GM18498 (cell line): Measurements from ENCODE around the gene XYLT1.
A peak's percentile ranks its signal among the peaks of the same experiment; 100 is the strongest.

Experiments used
- ATAC-seq: cut with Tn5 transposase; IDR thresholded peaks from one replicate; pipeline ENCODE4 v1.9.1; 2021; ENCODE audit warnings: mild to moderate bottlenecking, moderate library complexity; ENCODE audit not compliant: unreplicated experiment

XYLT1 gene

DNA sequence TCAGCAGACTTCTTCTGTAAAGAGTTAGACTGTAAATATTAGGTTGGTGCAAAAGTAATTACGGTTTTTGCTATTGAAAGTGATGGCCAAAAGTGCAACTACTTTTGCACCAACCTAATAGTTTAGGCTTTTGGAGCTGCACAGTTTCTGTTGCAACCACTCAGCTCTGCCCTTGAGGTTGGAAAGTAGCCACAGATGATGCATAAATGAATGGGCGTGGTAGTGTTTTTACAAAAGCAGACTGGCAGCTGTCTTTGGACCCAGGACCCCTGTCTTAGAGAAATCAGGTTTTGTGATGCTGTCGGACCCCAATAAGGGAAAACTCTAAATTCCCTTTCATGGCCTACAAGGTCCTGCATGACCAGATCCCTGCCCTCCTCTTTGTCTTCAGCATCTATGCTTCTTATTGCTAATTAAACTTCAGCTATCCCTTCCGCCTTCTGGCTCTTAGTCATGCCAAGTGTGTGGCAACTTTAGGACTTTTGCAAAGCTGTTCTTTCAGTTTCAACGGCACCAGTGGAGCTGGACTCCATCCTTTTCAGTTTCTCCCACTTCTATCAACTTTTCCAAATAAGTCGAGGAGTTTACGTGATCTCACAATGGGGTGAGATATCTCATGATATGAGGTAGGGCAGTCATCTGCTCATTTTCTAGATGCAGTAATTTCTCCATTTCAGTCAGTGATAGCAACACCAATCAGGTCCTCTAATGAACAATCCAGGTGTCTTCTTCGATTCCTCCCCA lies 232.3 kb downstream of the XYLT1 start:
- ATAC-seq: peak; percentile 48

DNA sequence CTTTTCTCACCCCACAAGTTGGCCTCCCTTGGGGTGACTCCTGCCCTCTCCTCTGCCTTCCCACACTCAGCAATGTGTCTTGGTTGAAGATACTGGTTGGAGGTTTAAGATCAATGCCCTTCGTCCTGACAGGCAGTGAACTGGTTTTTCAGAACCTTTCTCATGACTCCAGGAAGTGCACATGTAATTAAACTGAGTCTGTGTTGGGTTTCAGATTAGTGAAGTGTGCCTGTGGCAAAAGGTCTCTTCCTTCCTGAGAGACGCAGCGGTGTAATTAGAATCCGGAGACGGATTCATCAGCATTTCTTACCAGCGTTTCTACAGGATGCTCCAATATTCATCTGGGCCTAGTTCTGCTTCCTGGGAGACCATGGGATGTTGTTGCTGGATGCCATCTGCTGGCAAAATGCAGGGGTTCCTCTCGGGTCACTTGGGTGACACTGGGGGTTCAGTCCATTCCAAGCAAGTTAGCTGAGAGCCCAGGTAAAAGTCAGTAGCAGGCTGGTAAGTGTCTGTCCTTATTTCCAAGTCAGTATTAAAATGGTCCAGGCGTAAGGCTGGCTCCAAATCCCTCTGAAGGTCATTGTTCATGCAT lies 233.3 kb downstream of the XYLT1 start:
- no peak for ATAC-seq

DNA sequence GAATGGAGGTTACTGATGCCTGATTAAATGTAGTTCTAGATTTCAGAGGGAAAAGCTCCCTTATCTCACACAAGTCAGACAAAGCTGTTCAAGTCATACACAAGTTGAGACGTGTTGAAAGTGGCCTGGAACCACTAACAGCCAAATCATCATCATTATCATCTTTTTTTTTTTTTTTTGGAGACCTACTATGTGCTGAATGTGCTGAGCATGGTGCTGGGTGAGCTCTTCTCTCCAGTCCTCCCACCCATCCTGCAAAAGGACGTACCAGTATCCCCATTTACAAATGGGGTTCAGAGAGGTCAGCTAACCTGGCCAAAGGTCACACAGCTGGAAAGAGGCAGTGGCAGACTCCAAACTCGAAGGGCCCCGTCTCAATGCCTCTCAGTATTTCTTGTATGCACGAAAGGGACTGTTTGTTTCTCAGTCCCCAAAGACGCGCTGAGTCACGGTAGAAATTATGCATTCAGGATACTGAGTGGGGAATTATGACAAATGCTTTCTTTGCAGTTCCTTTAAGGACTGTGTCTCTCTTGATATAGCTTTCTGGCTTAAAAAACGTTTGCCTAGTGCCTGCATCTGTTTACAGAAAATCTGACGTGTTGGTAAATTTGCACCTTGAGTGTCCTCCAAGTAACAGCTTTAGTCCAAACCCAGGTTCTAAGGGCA lies 235.5 kb downstream of the XYLT1 start:
- no peak for ATAC-seq

DNA sequence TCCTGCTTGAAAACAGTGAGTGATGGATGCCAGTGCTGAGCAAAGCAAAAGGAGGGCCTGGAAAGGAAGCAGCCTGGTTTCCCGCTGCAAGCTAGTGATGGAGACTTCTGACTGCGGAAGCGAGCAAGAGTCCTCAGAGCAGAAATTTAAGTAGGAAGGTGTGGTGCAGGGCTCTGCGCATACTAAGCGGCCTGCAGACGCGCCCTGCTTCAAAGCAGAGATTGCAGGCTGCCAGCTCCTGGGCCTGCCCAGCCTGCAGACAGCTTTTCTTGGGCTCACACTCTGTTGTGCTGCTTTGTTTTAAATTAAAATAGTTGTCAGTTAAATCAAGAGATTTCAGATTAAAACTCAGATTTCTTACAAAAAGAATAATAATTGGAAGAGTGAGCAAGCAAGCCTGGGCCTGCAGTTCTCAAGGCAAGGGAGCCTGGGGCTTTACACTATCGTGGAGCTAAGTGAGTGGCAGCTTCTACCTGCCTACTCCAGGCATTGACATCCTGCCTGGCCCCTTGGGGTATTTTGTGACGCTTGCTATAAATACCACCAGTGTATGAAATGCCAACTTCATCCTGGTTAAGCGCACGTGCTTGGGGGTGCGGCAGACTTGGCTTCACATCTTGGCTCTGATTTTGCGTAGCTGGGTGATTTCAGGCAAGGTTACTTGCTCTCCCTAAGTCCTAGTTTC lies 237.3 kb downstream of the XYLT1 start:
- ATAC-seq: no peak

DNA sequence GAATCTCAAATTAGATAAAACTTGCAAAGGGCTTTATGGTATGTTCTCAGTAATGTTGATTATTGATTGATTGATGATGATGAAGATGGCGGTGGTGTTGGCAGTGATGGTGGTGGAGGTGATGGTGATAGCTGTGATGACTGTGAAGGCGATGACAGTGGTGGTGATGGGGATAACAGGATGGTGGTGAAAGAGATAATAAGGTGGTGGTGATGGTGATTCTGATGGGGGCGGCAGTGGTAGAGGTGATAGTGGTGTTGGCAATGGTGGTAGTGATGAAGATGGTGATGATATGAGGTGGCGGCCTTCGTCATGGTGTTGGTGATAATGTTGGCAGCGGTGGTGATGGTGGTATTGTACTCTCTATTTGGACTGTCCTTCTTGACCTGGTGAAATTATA lies 238.3 kb downstream of the XYLT1 start:
- no peak for ATAC-seq

DNA sequence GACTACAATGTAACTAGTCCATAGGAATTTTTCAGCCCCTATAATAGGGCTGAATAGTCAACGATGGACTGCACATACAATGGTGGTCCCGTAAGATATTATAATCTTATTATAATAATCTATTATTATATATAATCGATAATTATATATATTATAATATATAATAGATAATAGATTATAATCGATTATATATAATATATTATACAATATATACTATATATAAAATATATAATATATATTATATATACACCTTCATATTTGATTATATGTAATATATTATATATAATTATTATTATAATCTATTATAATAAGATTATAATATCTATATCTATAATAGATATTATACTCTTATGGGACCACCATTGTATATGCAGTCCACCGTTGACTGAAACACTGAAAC lies 238.8 kb downstream of the XYLT1 start:
- no peak for ATAC-seq

DNA sequence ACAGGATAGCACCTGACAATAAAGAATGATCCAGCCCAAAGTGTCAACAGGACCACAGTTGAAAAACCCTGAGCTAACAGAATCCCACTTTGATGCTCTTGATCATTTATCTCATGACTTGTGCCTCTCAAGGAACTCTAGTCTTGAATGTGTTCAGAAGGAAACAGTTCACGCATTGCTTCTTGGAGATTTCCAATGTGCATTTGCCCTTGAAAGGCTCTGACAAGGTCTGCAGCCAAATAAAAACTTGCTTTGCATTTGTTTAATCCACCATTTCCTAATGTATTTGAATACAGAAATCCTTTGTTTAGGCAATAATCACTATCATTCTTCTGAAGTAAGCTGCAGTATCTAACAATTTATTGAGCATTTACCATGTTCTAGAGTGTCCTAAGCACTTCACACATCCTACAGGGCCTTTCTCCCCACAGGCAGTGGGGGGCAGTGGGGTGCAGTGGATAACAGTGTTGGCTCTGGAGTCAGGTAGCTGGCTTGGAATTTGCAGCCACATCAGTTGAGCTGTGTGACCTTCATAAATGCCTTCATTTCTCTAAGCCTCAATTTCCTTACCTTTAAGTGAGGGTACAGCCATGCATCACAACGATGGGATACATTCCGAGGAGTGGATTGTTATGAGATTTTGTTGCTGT lies 239.7 kb downstream of the XYLT1 start:
- ATAC-seq: no peak

DNA sequence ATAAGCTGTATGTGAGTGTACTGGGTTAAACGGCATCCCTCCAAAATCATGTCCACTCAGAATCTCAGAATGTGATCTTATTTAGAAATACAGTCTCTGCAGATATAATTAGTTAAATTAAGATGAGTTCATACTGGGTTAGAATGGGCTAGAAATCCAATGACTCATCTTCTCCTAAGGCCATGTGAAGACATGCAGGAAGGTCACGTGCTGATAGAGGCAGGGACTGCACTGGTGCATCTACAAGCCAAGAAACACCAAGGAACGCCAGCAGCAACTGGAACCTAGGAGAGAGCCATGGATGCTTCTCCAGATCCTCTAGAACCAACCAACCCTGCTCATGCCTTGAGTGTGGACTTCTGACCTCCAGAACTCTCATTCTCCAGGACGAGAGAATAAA lies 241.0 kb downstream of the XYLT1 start:
- ATAC-seq: no peak

DNA sequence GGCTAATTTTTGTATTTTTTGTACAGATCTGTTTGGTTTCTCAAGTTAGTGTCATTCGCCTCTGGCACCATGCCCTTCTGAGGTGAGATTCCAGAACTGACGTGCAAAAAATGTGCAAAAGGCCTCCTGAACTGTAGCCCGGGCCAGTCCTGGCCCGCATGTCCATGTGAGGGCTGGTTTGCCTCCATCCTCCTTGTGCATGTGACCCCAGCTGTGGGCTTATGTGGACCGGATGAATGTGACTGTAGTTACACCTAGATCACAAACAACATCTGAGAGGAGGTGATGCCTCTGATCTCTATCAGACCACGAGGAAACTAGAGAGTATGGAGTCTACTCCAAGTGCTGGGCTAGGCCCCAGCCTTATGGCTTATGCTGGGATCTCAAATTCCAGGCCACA lies 241.6 kb downstream of the XYLT1 start:
- ATAC-seq: no peak

DNA sequence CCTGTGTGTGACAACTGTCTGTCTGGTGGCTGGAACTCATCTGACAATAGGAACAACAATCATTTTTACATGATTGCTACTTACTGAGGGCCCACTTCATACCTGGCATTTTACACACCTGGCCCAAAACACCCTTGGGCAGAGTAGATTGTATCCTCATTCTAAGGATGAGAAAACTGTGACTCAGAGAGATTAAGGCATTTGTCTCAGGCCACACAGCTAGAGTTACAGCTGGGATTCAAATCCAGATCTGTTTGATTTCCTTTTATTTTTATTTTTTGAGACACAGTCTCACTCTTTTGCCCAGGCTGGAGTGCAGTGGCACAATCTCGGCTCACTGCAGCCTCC lies 242.1 kb downstream of the XYLT1 start:
- no peak for ATAC-seq

DNA sequence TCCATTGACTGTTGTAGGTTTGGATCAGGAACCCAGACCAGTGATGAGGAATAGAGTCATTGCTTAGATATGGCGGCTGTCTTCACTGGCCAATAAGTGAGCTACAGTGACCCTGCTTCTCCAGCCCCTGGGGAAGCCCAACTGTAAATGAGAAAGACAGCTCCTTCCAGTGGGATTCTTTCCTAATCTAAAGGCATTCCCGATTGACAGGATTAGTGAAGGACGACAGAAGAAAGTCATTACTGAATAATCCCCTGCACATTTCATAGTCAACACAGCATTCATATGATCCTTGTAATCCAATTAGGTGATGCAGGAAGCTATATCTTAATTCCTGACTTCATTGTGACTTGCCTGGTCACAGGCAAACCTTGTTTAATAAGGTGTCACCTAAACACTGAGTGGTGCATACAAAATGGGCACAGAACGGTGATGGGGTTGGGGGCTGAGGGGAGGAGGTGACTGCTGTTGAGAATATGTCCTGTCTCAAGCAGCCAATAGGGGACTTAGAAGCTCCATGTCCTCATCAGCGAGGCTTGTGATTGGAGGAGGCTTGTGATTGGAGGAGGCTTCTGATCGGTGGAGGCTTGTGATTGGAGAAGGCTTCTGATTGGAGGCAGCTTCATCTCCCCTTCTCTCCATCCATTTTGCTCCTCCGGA lies 242.6 kb downstream of the XYLT1 start:
- no peak for ATAC-seq

DNA sequence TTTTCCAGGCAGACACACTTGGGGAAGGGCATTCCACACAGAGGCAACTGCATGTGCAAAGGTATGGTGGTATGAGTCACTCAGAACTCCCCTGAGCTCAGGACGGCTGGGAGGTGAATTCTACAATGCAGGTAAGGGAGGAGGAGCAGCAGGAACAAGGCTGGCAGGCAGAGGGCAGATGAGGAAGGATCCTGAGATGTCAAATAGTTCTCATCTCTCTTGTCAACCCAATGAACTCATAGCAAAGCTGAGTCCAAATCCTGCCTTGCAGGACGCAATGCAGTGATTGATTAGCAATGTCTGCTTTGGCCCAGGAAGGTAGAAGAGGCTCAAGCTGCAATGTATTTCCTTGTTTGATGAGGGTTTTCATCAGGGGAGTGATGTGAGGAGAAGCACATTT lies 243.5 kb downstream of the XYLT1 start:
- no peak for ATAC-seq

DNA sequence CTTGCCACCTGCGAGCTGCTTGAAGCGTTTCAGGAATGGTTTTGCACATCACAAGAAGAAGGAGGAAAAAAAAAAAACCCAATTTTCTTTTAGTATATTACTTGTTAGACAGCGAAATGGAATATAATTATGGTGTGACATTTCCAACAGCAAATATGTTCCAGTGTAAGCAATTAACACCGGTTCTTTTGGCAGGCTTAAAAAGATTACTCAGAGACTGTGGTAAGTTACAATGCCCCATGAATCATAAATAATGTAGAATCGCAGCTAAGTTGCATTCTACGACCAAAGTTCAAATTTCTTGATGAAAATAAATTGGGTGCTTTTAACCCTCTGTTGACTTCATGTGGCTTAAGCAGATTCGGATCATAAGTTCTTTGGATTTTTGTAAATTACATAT lies 245.2 kb downstream of the XYLT1 start:
- no peak for ATAC-seq

DNA sequence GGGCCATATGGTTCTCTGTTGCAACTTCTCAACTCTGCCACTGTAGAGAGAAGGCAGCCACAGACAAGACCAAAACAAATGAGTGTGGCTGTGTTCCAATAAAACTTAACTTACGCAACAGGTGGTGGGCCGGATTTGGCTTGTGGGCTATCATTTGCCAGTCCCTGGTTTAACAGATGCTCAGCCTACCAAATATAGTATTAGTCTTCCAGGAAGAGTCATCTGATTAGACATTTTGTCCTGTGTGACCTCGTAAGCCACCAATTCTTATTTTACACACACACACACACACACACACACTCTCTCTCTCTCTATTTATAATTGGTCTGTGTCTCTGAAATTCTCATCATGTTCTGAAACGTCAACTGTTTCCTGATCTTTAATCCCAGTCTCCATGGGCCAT lies 245.9 kb downstream of the XYLT1 start:
- ATAC-seq: no peak

DNA sequence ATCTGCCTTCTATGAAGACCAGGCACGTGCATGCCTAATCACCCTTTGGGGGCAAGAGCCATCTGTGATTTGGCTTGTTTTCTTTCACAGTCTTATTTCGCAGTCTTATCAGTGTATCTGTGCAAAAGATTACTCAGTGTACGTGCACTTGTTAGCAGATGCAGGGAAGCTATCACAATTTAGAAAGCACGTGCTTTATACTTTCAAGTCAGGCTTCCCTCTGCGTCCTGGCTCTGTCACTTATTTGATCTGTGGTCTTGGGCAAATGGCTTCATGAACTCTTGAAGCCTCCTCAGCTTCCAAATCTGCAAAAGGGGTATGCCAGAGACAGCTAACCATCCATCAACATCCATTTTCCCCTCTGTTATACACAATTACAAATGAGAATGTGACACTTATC lies 246.4 kb downstream of the XYLT1 start:
- ATAC-seq: no peak

DNA sequence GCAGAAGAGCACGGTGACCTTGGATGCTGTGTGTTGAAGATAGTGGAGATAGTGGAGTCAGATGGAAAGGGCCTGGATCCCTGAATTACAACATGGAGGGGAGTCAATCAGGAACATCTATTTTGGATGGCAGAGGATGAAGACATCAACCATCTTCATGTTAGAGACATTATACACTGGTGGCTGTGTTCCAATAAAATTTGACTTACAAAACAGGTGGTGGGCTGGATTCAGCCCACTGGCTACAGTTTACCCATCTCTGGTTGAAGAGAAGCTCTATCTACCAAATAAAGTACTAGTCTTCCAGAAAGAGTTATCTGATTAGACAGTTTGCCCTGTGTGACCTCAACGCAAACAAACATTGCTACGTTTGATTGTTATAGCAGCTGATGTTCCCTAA lies 247.2 kb downstream of the XYLT1 start:
- ATAC-seq: no peak

DNA sequence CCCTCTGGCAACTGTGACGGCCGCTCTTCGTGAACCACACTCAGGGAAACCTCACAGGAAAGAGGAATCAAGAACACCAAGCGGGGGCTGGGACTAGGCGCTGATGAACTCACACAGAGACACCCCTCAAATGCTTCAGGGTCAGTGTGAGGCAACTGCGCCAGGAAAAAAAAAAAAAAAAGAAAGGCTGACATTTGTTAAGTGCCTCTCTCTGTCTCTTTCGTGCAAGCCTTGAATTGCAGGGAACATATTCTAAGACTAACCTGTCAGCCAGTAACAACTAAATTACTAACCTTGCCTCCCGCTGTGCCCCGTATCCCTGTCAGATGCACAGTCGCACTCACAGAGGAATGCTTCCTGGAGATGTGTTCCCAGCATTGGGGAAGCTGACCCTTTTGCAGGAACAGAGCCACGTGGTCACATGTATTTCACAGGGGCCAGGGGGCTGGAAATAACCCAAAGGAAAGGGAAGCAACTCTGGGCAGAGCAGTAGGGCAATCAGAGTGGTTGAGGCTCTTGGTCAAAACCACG lies 247.8 kb downstream of the XYLT1 start:
- no peak for ATAC-seq

DNA sequence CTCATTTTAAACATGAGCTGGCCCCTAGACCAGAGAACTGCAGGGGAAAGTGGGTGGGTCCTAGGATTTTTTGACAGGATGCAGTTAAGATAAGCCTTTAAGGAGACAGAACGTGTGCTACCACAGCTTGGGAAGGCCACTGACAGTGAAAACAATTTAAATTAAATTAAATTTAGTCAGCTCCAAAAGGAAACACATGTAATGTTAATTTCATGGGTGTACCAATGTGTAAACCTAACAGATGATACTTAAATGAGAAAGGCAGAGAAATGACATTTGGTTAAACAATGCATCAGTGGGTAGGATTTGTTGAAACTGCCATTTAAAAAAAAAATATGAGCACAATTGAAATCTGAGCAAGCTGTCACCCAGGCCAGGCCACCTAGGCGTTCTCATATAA lies 250.8 kb downstream of the XYLT1 start:
- ATAC-seq: no peak

DNA sequence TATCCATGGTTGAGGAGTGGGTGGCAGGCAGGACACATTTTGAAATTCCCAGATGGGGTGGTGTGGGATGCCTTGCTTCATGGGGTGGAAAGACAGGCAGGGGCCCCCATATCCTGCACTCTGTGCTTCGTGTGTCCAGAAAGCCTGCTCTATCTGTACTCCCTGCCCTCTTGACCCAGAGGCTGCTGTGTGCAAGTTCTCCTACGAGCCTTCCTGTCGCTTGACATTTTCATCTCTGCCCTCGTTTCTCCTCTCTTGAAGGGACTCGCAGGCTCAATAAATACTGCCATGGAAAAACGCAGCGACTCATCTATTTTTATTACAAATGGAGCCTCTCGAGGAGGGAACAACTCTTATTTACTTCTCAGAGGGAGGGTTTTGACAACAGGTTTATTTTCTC lies 254.8 kb downstream of the XYLT1 start:
- no peak for ATAC-seq

DNA sequence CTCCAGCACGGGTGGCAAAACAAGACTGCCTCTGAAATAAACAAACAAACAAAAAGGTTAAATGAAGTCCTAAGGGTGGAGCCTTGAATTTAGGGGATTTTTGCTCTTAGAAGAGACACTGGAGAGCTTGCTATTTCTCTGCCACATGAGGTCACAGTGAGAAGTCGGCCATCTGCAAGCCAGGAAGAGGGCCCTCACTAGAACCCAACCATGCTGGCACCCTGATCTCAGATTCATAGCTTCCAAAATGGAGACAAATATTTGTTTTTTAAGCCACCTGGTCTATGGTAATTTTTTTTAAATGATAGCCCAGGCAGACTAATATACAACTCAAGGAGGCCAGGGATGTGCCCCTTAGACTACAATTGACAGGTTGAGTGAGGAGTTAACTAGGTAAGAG lies 255.5 kb downstream of the XYLT1 start:
- ATAC-seq: no peak

DNA sequence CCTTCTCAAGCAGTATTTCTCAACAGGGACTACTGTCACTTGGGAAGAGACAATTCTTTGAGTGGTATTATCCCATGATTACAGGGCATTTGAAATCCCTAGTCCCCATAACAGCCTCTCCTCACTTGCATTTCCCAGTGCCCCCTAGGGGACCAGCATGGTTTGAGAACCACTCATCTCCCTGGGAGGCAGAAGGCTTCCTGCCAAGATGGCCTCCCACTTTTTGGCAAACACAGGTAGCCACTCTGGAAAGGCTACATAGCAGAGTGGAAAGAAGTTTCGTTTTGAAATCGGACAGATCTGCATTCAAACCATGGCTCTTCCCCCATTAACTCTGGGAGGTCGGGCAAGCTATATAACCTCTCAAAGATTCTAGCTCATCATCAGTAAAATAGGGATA lies 256.8 kb downstream of the XYLT1 start:
- ATAC-seq: no peak
